Neural cell (in vitro differentiated cells): ENCODE measurements around the gene CLCNKB. TPM values are rescaled to one million over a fixed set of nuclear protein-coding genes. Genes with fewer than 3 reads are reported as not detected.

ENCODE experiments used
- H2AFZ ChIP-seq: fragments of 200-600, 300-800 bp; sonication (generic), shearing (Covaris generic); 2 replicates; pipeline ENCODE4 v1.6.0; 2014; ENCODE audit warnings: low read depth, mild to moderate bottlenecking, antibody characterized with exemption, low read length, moderate library complexity
- H3F3A ChIP-seq: fragments of 200-600 bp; shearing (Covaris generic); 2 replicates; pipeline ENCODE4 v1.6.1; 2016; ENCODE audit warnings: mild to moderate bottlenecking, moderate library complexity, mixed read lengths, antibody characterized with exemption, low read length; ENCODE audit not compliant: insufficient read depth, poor library complexity, severe bottlenecking
- H3K27ac ChIP-seq: fragments of 200-600, 300-800 bp; sonication (generic), shearing (Covaris generic); 2 replicates; pipeline ENCODE4 v1.5.1; 2014; ENCODE audit warnings: mild to moderate bottlenecking, low read length, moderate library complexity
- H3K27me3 ChIP-seq: fragments of 300-800, 200-600 bp; sonication (generic), shearing (Covaris generic); 2 replicates; pipeline ENCODE4 v1.6.0; 2014; ENCODE audit warnings: mild to moderate bottlenecking, low read depth, low read length, moderate library complexity; ENCODE audit not compliant: insufficient read depth
- H3K36me3 ChIP-seq: fragments of 300-800, 200-600 bp; sonication (generic), shearing (Covaris generic); 2 replicates; pipeline ENCODE4 v1.5.1; 2014; ENCODE audit warnings: mild to moderate bottlenecking, antibody characterized with exemption, low read length, moderate library complexity; ENCODE audit not compliant: insufficient read depth
- H3K4me2 ChIP-seq: fragments of 300-800, 200-600 bp; sonication (generic), shearing (Covaris generic); 2 replicates; pipeline ENCODE4 v1.6.0; 2014; ENCODE audit warnings: mild to moderate bottlenecking, low read length
- H3K4me3 ChIP-seq: fragments of 300-800, 200-600 bp; sonication (generic), shearing (Covaris generic); 2 replicates; pipeline ENCODE4 v1.5.1; 2014; ENCODE audit warnings: mild to moderate bottlenecking, low read length, moderate library complexity
- H3K79me2 ChIP-seq: fragments of 200-600 bp; shearing (Covaris generic); replicated peaks from 2 replicates; pipeline ENCODE4 v1.6.0; 2014; ENCODE audit warnings: mild to moderate bottlenecking, low read length, moderate library complexity; ENCODE audit not compliant: insufficient read depth
- H3K9ac ChIP-seq: fragments of 300-800, 200-600 bp; sonication (generic), shearing (Covaris generic); 2 replicates; pipeline ENCODE4 v1.6.1; 2016; ENCODE audit warnings: mild to moderate bottlenecking, low read length, mixed read lengths
- H3K9me2 ChIP-seq: fragments of 200-600 bp; shearing (Covaris generic); 2 replicates; pipeline ENCODE4 v1.6.1; 2016; ENCODE audit warnings: mild to moderate bottlenecking, low read length, mixed read lengths; ENCODE audit not compliant: insufficient read depth
- H3K9me3 ChIP-seq: fragments of 200-600, 300-800 bp; sonication (generic), shearing (Covaris generic); 2 replicates; pipeline ENCODE4 v1.6.1; 2016; ENCODE audit warnings: mild to moderate bottlenecking, mixed run types, low read length, moderate library complexity, mixed read lengths
- H4K20me1 ChIP-seq: fragments of 200-600 bp; shearing (Covaris generic); 2 replicates; pipeline ENCODE4 v1.6.1; 2016; ENCODE audit warnings: mild to moderate bottlenecking, mixed run types; ENCODE audit not compliant: insufficient read depth
- CTCF ChIP-seq: fragments of 450-650 bp; IDR thresholded peaks from 2 replicates; pipeline ENCODE4 v1.5.1; 2014; ENCODE audit warnings: antibody characterized with exemption, mild to moderate bottlenecking, moderate library complexity; ENCODE audit not compliant: poor library complexity, severe bottlenecking
- EP300 ChIP-seq: fragments of 450-650 bp; conservative IDR thresholded peaks from 2 replicates; pipeline ENCODE4 v1.6.1; 2014; ENCODE audit warnings: antibody characterized with exemption, mild to moderate bottlenecking, moderate library complexity; ENCODE audit not compliant: poor library complexity, severe bottlenecking
- EZH2 ChIP-seq: fragments of 200-600, 300-800 bp; shearing (Covaris generic), sonication (generic); IDR thresholded peaks from 2 replicates; pipeline ENCODE4 v1.6.1; 2014; ENCODE audit warnings: antibody characterized with exemption, low read length, borderline replicate concordance, mild to moderate bottlenecking; ENCODE audit not compliant: insufficient read depth, poor library complexity, severe bottlenecking
- MXI1 ChIP-seq: fragments of 450-650 bp; conservative IDR thresholded peaks from 2 replicates; pipeline ENCODE4 v1.6.1; 2014; ENCODE audit warnings: antibody characterized with exemption, mild to moderate bottlenecking; ENCODE audit not compliant: poor library complexity, severe bottlenecking
- POLR2AphosphoS5 ChIP-seq: IDR thresholded peaks from 2 replicates; pipeline ENCODE4 v1.6.1; 2012
- RAD21 ChIP-seq: fragments of 450-650 bp; conservative IDR thresholded peaks from 2 replicates; pipeline ENCODE4 v1.6.1; 2014; ENCODE audit warnings: antibody characterized with exemption, mild to moderate bottlenecking, moderate library complexity
- REST ChIP-seq: IDR thresholded peaks from 2 replicates; pipeline ENCODE4 v1.6.1; 2012; ENCODE audit warnings: borderline replicate concordance
- SMC3 ChIP-seq: fragments of 450-650 bp; conservative IDR thresholded peaks from 2 replicates; pipeline ENCODE4 v1.6.1; 2014; ENCODE audit warnings: antibody characterized with exemption, mild to moderate bottlenecking, moderate library complexity; ENCODE audit not compliant: poor library complexity
- TAF1 ChIP-seq: IDR thresholded peaks from 2 replicates; pipeline ENCODE4 v1.6.1; 2012; ENCODE audit warnings: low read depth
- polyA plus RNA-seq: library from polyadenylated mRNA; depleted of rRNA; stranded (reverse); fragments of >200 nt; gene quantifications from 2 replicates; pipeline ENCODE4 v1.2.3, GENCODE V29; 2014

CLCNKB gene
- polyA plus RNA-seq, 1 donor from 2014 or later, result not detected

GRCh38 chr1:16013220-16013907 lies 30.2 kb upstream of the CLCNKB start:
- Histone ChIP-seq H3K9me3 (no peaks in the 10 kb centered on the region), H3K36me3 (no peaks in the 10 kb centered on the region), H3K9ac (no peak overlapping the region), H3F3A (no peaks in the 10 kb centered on the region), H2AFZ (no peak overlapping the region), H4K20me1 (no peaks in the 10 kb centered on the region), H3K27me3 (no peaks in the 10 kb centered on the region), H3K4me3 (no peak overlapping the region), H3K27ac (no peak overlapping the region), H3K79me2 (no peaks in the 10 kb centered on the region), H3K4me2 (no peak overlapping the region), H3K9me2 (no peaks in the 10 kb centered on the region)
- TF ChIP-seq RAD21, result no peak
- TF ChIP-seq MXI1, result no peak
- no peak for TF ChIP-seq EP300
- TF ChIP-seq EZH2, result no peak
- TF ChIP-seq REST, result no peak
- TF ChIP-seq CTCF, result no peak
- no peak for TF ChIP-seq TAF1
- no peak for TF ChIP-seq SMC3
- no peak for TF ChIP-seq POLR2AphosphoS5

GRCh38 chr1:16013908-16014258 lies 29.7 kb upstream of the CLCNKB start:
- no peaks in the 10 kb centered on the region for H3K27me3 ChIP-seq
- H3K9ac ChIP-seq, result no peak overlapping the region
- H3K27ac ChIP-seq, result no peak overlapping the region
- H3K4me2 ChIP-seq, result no peak overlapping the region
- TF ChIP-seq TAF1, result no peak
- TF ChIP-seq EP300, result no peak
- TF ChIP-seq CTCF, result no peak
- TF ChIP-seq REST, result no peak
- no peak for TF ChIP-seq EZH2
- no peak for TF ChIP-seq SMC3
- TF ChIP-seq MXI1, result no peak
- no peak for TF ChIP-seq RAD21
- TF ChIP-seq POLR2AphosphoS5, result no peak
- H4K20me1 ChIP-seq, result no peaks in the 10 kb centered on the region
- no peak overlapping the region for H3K4me3 ChIP-seq
- no peaks in the 10 kb centered on the region for H3K9me3 ChIP-seq
- no peaks in the 10 kb centered on the region for H3K36me3 ChIP-seq
- H3F3A ChIP-seq, result no peaks in the 10 kb centered on the region
- H3K9me2 ChIP-seq, result no peaks in the 10 kb centered on the region
- no peaks in the 10 kb centered on the region for H3K79me2 ChIP-seq
- no peak overlapping the region for H2AFZ ChIP-seq
